ENCODE measurements around the gene RPA4.
"Not testable (repeated sequence)": the region's sequence is repeated elsewhere in the genome, so short reads cannot be mapped to it uniquely, and the experiment has no call there.

The RPA4 gene

GRCh38 chrX:96883608-96884007 lies at the start of gene RPA4:
RPA4 (plus strand) TSS chrX:96883908; CDS start chrX:96884311, 403 bp downstream.
- no peak for TF ChIP-seq CTCF (IDR thresholded peaks at IDR 0.05; ENCODE audit: low read depth, low read length, missing control alignments)
- DNase-seq (ENCODE audit: low read depth), result no peak
- H3K4me3 ChIP-seq (ENCODE audit: low read depth, low read length), result no peak within 1 kb of the TSS

GRCh38 chrX:96834137-96834536 lies 49.6 kb upstream of the RPA4 start:
- TF ChIP-seq CTCF (IDR thresholded peaks at IDR 0.05; ENCODE audit: low read depth, low read length, missing control alignments), result no peak
- no peak for DNase-seq (ENCODE audit: low read depth)
- H3K4me3 ChIP-seq (ENCODE audit: low read depth, low read length), result no peak overlapping the region

- DNase-seq (ENCODE audit: low read depth), result peak; percentile 69
- no peak overlapping the region for H3K4me3 ChIP-seq (ENCODE audit: low read depth, low read length)
- no peak for TF ChIP-seq CTCF (IDR thresholded peaks at IDR 0.05; ENCODE audit: low read depth, low read length, missing control alignments)
Observed at GRCh38 chrX:96835660-96836289, 47.9 kb upstream of the RPA4 start.

GRCh38 chrX:96837808-96838207 lies 45.9 kb upstream of the RPA4 start:
- no peak overlapping the region; the same call in 1 of the 2 replicates for H3K4me3 ChIP-seq (ENCODE audit: low read depth, low read length)
- no peak for DNase-seq (ENCODE audit: low read depth)
- no peak for TF ChIP-seq CTCF (IDR thresholded peaks at IDR 0.05; ENCODE audit: low read depth, low read length, missing control alignments)

- TF ChIP-seq CTCF (IDR thresholded peaks at IDR 0.05; ENCODE audit: low read depth, low read length, missing control alignments), result no peak
- no peak overlapping the region; the same call in 1 of the 2 replicates for H3K4me3 ChIP-seq (ENCODE audit: low read depth, low read length)
- DNase-seq (ENCODE audit: low read depth), result no peak
Observed at GRCh38 chrX:96838537-96838936, 45.2 kb upstream of the RPA4 start.

- DNase-seq (ENCODE audit: low read depth), result no peak
- no peak for TF ChIP-seq CTCF (IDR thresholded peaks at IDR 0.05; ENCODE audit: low read depth, low read length, missing control alignments)
- H3K4me3 ChIP-seq (ENCODE audit: low read depth, low read length), result no peak overlapping the region
Observed at GRCh38 chrX:96841325-96841724, 42.4 kb upstream of the RPA4 start.

- not testable (repeated sequence) for H3K4me3 ChIP-seq (ENCODE audit: low read depth, low read length)
Observed at GRCh38 chrX:96841866-96842265, 41.8 kb upstream of the RPA4 start.

More at GRCh38 chrX:96841866-96842265, 41.8 kb upstream of the RPA4 start:
- not testable (repeated sequence) for DNase-seq (ENCODE audit: low read depth)
